GM12873 (cell line): ENCODE results near the gene ARHGAP44.

ENCODE experiments used
- TF ChIP-seq, protein P1 (sequence below): IDR thresholded peaks from 2 replicates; pipeline ENCODE4 v1.5.1; 2012; ENCODE audit warnings: low read depth, mild to moderate bottlenecking, moderate library complexity, low read length, control low read depth; ENCODE audit not compliant: insufficient read depth; ENCODE audit errors: missing control alignments

The ARHGAP44 gene

DNA sequence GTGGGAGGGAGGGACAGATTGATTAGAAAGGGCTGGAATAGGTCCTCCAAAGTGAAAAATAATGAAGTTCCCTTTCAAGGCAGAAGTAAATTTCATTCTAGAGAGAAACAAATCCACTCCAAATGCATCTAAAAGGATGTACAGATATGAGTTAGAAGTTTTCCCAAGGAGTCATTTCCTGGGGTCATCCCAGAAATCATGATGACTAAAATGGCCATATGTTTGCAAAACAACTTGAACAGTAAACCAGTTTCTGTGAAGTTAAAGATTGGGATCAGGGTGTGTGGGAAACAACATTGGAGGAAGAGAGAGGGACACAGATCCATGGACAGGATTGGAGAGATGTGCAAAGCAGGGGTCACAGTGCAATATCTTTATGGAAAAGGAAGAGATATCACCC, 32.5 kb upstream of the ARHGAP44 start:
- TF ChIP-seq, protein P1, sequence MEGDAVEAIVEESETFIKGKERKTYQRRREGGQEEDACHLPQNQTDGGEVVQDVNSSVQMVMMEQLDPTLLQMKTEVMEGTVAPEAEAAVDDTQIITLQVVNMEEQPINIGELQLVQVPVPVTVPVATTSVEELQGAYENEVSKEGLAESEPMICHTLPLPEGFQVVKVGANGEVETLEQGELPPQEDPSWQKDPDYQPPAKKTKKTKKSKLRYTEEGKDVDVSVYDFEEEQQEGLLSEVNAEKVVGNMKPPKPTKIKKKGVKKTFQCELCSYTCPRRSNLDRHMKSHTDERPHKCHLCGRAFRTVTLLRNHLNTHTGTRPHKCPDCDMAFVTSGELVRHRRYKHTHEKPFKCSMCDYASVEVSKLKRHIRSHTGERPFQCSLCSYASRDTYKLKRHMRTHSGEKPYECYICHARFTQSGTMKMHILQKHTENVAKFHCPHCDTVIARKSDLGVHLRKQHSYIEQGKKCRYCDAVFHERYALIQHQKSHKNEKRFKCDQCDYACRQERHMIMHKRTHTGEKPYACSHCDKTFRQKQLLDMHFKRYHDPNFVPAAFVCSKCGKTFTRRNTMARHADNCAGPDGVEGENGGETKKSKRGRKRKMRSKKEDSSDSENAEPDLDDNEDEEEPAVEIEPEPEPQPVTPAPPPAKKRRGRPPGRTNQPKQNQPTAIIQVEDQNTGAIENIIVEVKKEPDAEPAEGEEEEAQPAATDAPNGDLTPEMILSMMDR, result no peak

DNA sequence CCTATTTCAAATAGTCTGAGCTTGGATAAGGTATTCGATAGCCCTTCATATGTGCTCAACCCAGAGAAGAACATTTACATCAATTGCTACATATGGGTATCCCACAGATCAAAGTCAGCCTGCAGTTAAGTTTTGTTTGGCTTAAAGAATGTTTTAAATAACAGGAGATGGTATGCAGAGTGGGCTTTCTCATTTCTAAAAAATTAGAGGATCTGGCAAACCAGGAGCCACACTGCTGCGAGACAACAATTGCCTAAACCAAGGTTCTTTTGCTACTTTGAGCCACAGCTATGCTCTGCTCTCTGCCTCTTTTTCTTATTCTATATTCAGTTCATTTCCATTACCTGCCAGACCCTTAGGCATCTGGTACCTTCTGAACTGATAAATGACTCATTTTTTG, 30.2 kb upstream of the ARHGAP44 start:
- TF ChIP-seq, protein P1, result no peak

DNA sequence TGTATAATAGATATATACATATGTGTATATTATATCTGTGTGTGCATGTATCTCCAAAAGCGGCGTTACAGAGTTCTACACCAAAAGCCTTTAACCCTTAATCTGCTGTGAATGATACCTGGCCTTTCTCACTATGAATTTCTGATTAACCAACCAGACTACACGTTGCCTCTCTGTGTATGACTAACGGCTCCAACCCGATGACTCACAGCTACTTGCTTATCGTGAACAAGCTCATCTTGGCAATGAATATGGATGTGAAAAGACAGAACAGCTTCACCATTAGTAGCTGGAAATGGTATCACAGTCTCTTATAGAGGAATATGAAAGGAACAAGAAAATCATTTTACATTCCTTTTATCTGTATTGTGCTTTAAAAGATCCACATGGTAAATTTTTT, 23.8 kb upstream of the ARHGAP44 start:
- TF ChIP-seq, protein P1, result no peak

DNA sequence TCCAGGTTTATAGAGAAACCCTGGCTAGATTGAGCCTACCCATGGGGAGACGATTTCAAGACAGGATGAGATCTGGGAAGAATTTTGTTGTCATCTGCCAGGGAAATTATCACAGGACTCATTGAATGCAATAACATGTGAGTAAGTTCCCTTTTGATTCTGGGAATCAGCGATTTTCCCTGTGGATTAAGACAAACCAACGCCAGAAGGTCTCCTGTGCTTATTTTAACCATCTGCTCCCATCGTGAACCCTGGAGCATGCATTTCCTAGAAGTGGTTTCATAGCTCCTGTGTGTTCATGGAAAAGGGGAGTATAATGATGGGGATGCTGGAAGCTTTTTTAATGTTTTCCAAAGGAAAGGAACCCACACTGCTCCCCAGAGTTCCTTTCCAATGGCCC, 21.0 kb upstream of the ARHGAP44 start:
- TF ChIP-seq, protein P1, result no peak

DNA sequence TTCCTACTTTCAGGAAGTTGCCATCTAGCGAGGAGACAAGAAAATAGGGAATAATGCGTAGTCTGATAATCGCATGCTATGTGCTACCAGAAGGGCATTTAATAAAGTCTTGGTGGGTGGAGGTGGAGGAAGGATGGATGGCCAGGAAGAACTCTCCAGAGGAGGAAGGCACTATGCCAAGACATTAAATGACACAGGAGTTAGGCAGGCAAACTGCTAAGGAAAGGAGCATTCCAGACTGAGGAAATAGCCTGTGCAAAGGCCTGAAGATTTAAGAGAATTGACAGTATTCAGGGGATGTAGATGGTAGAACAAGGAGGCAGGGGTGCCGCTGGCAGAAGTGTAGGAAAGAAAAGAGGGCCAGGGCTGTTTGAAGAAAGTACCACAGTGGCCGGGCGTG, 19.3 kb upstream of the ARHGAP44 start:
- TF ChIP-seq, protein P1, result no peak

DNA sequence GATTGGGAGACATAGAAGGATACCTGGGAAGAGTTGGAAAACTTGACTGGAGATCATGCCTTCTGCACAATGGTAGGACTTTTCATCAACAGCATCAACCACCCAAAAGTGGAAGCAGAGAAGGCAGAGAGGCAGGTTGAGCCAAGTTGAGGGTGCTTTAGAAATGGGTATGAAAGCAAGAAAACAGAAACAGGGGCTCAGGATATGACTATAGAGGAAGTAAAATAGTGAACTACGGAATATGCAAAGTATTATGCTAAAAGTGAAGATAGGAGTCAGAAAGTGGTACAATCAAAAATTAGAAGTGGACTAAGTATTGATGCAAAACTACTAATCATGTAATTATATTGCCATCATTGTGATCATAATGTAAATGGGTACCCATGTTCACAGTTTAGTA, 16.1 kb upstream of the ARHGAP44 start:
- TF ChIP-seq, protein P1, result no peak

DNA sequence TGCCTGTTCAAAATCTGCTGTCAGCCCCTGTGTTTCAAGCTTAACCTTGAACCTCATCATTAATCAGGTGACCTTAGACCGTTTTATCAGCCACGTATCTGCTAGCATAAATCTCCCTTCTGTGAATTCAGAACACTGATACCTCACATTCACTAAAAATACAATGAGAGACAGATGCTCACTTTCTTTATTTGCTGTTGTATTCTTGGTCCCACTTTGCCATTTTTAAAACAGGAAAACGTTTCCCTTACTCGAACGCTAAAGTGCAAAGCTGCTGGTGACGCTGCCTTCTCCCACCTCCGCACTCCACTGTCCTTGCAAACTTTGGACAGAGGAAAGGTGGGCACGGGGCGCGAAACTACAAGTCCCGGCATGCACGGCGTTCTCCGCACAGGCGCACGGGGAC, 220 bp upstream of the ARHGAP44 start:
- TF ChIP-seq, protein P1, result no peak
